ENCODE measurements around the gene MSRB3.
"Not testable (repeated sequence)": the region's sequence is repeated elsewhere in the genome, so short reads cannot be mapped to it uniquely, and the experiment has no call there.

MSRB3 gene

DNA sequence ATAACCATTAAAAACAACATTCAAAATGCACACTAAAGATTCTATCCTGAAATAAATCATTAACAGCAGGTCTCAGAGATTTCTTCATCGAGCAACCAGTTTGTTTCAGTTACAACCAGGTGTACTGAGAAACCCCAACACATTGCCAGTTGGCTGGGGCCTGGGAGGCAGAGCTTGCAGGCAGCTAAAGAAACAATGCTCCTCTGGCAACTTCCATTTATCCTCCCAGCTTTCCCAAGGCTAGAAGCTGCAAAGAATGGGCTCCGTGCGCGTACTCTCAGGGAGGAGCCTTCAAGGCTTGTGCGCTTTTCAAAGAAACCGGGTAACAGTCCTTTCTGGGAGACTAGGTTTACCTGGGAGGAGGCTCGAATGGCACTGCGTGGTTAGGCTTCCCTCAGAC lies 181.6 kb downstream of the MSRB3 start:
- no peak for DNase-seq

- DNase-seq = no peak
These were observed 182.5 kb downstream of the MSRB3 start for GRCh38 chr12:65461017-65461416.

GRCh38 chr12:65462484-65462883 lies 184.0 kb downstream of the MSRB3 start:
- DNase-seq = no peak

DNA sequence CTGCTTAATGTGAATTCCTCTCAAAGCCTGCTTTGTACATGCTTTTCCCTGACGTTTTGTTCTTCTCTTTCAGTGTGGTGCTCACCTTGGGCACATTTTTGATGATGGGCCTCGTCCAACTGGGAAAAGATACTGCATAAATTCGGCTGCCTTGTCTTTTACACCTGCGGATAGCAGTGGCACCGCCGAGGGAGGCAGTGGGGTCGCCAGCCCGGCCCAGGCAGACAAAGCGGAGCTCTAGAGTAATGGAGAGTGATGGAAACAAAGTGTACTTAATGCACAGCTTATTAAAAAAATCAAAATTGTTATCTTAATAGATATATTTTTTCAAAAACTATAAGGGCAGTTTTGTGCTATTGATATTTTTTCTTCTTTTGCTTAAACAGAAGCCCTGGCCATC lies 184.6 kb downstream of the MSRB3 start:
- no peak for DNase-seq

DNA sequence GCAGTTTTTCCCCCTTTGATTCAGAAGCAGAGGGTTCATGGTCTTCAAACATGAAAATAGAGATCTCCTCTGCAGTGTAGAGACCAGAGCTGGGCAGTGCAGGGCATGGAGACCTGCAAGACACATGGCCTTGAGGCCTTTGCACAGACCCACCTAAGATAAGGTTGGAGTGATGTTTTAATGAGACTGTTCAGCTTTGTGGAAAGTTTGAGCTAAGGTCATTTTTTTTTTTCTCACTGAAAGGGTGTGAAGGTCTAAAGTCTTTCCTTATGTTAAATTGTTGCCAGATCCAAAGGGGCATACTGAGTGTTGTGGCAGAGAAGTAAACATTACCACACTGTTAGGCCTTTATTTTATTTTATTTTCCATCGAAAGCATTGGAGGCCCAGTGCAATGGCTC lies 185.1 kb downstream of the MSRB3 start:
- DNase-seq = no peak

DNA sequence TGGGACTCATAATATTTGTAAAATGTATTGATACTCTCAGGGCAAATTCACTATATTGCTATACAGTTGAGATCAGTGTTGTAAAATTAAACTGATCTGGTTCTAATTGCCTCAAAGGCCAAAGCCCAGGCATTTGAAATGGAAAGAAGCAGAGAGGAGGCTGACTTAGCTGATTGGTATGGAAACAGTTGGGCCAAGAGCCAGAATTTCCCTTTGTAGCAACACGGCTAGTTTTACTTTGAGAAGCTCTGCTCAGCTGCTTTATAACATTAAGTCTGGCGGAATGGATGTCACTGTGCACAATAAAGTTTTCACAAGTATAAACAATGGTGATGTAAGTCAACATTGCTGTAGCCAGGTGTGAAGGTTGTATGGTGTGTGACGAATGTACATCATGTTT lies 186.4 kb downstream of the MSRB3 start:
- DNase-seq = no peak

DNA sequence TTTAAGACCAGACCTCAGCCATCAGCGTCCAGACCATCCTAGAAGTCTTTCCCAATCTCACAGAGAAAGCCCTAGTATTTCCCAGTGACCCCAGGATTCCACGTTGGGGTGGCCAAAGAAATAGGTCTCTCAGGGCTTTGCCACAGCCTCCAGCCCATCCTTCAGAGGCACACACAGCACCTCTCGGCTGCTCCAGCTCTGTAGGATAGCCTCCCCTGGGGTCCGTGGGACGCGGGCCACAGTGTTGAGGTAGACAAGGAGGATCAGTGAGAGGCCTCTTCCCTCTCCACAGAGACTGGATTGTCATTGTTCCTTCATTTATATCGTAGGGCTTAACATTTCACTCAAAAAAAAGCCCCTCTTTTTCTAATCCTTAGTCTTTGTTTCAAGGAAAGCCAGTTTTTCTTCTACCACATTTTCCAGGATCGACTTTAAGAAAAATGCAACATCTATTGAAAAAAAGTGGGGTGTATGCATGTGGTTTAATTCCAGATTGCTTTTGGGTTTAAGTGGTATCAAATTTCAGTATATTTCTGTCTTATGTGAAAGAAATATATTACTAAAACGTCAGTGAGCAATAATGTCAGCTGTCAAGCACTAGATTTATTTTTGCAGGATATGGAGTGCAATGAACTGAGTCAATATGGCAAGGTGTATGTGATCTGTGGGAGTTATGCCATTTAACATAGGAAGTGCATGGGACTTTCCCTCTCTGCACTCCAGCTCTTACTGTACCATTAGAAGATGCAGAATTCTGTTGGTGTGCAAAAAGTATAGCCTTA lies 187.5 kb downstream of the MSRB3 start:
- DNase-seq = no peak

- no peak for DNase-seq
These were observed 188.4 kb downstream of the MSRB3 start for GRCh38 chr12:65466911-65467310.

- DNase-seq = no peak
These were observed 191.8 kb downstream of the MSRB3 start for GRCh38 chr12:65470256-65470655.

DNA sequence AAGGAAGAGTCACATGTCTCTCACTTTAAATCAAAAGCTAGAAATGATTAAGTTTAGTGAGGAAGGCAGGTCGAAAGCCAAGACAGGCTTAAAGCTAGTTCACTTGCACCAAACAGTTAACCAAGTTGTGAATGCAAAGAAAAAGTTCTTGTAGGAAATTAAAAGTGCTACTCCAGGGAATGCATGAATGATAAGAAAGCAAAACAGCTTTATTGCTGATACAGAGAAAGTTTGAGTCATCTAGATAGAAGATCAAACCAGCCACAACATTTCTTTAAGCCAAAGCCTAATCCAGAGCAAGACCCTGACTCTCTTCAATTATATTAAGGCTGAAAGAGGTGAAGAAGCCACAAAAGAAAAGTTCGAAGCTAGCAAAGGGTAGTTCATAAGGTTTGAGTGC lies 193.6 kb downstream of the MSRB3 start:
- no peak for DNase-seq

DNA sequence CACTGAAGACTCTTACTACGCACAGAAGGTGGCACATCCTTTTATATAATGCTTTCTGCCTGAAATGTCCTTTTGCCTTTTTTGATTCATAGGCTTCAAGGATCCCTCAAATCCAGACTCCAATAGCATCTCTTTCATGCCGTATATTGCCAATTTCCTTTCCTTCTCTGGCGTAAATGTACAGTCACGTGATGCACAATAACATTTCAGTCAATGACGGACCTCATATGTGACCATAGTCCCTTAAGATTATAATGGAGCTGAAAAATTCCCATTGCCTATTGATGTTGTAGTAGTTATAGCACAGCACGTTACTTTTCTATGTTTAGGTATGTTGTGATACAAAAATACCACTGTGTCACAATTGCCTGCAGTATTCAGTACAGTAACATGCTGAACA lies 196.3 kb downstream of the MSRB3 start:
- no peak for DNase-seq

DNA sequence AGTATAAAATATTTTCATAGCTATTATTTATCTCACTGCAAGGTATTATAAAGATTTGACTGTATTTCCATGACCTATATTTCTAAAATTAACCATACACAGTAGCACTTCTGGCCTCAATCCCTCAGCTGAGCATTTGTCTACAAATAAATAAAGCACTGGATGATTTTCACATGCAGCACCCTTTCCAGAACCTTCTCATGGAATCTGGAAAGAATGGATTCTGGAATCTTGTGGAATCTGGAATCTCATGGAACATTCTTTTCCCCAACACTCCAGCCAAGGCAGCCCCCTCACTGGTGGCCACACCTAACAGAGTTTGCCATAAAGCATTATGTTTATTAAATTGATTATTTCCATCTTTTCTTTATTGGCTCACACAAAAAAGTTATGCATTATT lies 199.2 kb downstream of the MSRB3 start:
- DNase-seq = no peak

- not testable (repeated sequence) for DNase-seq
These were observed 205.5 kb downstream of the MSRB3 start for GRCh38 chr12:65483891-65484516.

DNA sequence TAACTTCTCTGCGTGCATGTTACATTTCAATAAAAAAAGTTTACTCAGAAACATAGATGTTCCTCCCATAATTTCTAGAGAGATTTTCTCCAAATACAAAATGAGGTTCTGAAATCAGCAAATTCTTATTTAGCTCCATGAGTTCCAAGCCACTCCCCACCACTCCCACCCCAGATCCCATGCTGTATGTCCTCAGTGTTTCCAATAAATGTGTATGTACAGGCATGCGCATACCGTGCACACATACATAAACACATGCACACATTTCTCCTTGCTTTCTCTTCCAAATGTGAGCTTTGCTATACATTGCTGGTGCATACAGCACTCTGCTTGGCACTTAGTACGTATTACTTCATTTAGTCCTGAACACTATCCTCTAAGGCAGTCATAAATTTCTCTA lies 209.7 kb downstream of the MSRB3 start:
- no peak for DNase-seq

GRCh38 chr12:65490250-65490649 lies 211.8 kb downstream of the MSRB3 start:
- no peak for DNase-seq

GRCh38 chr12:65492998-65493912 lies 214.8 kb downstream of the MSRB3 start:
- no peak for DNase-seq

GRCh38 chr12:65493913-65494245 lies 215.4 kb downstream of the MSRB3 start:
- no peak for DNase-seq

DNA sequence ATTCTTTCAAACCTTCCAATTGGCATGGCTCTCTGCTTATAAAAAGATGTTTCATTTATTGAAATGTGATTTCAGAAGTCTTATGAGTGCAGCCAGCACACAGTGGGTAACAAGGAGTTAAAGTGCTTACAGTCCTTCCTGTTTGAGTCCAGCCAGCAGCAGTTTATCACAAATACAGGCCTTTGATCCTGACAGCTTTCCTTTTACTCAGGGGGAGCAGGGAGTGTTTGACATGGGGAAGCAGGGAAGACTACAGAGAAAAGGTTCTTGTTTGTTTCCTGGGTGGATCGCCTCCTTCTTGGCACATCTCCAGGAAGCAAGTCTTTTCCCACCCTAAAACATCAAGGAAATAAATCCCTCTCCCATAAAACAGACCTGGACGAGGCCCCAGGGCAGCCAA lies 216.1 kb downstream of the MSRB3 start:
- DNase-seq = no peak

- DNase-seq = no peak
These were observed 216.8 kb downstream of the MSRB3 start for GRCh38 chr12:65495233-65495632.

DNA sequence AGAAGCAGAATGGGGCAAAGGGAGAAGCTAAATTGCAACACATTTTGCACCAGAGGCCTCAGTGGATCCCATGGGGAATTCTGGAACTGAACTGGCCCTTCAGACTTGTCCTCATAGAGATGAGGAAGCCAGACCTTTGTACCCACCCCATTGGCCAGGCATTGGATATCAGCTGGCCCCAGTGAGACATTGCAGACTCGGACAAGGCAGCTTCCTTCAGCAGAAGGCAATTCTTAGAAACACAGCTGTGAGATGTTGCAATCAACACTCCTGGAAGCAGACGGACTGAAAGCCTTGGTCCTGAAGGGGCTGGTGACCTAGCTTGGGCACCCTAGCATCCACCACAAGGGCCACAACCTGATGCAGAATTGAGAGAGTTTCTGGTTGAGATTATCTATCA lies 218.1 kb downstream of the MSRB3 start:
- no peak for DNase-seq

DNA sequence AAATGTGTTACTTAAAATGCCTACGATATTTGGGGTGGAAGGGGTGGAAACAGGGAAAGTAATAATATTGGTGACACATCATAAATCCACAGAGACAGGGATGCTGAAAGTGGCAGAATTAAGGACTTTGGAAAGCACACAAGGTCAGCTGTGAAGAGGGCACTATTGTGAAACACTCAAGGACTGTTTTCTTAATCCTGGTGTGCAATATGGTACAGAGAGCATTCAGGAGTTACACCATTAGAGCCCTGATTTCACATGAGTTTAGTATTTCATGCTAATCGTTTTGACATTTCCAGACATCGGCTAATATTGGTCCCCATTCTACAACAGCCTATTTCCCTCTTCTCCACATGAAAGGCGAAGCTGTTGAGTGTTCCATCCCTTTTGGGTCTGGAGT lies 219.2 kb downstream of the MSRB3 start:
- DNase-seq = no peak

DNA sequence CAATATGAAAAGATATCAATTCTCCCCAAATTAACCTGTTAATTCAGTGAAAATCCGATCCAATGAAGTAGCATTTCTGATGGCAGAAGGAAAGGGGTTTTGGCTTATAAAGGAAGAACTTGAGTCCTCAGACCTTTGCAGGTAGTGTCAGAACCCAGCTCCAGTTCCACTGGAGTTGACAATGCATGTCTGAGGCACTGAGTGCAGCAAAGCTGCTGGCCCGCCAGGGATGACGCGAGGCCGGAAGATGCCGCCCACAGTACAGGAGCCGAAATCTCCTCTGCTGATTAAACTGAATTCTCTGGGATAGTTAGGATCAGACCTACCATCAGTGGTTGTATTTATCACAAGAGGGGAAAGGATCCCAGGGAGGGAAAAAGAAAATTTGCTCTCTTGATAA lies 220.7 kb downstream of the MSRB3 start:
- no peak for DNase-seq

DNA sequence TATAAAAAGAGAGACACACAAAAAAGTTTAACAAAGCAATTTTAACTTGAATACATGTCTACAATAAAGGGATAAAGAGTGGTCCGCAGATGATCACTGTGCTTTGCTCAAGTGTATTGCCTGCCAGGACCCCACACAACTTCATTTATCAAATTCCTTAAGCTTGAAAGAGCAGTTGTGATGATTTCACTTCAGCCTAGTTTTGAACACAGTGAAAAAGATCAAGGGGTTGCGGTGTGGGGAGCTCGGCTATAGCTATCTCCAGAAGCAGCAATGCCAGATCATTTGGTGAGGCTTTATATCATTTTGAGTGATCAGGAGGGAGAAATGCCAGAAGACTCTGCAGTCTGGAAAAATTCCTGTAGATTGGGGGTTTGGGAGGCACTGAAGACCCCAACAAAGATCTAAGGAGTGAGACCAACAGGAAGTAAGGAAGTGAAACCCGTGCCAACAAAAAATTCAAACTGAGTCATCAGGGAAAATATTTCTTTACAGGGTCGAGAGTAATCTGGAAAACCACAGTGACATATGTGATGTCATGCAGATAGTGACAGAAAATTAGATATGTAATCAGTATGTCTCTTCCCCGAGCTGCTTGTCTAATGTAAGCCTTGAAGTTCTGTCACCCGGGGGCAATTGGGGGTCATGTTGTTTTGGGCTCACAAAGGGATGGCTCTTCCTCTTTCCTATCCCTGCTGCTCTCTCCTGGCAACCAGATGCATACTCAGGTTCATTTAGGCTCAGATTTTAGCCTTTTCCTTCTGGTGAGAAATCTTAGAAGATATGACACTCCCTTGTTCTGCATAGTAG lies 221.8 kb downstream of the MSRB3 start:
- no peak for DNase-seq
